ENCODE measurements around the gene HLA-A. TPM values are rescaled to one million over a fixed set of nuclear protein-coding genes. Genes with fewer than 3 reads are reported as not detected.

Gene HLA-A
- total RNA-seq, 1 experiment from 2014 or later = 251 TPM

DNA sequence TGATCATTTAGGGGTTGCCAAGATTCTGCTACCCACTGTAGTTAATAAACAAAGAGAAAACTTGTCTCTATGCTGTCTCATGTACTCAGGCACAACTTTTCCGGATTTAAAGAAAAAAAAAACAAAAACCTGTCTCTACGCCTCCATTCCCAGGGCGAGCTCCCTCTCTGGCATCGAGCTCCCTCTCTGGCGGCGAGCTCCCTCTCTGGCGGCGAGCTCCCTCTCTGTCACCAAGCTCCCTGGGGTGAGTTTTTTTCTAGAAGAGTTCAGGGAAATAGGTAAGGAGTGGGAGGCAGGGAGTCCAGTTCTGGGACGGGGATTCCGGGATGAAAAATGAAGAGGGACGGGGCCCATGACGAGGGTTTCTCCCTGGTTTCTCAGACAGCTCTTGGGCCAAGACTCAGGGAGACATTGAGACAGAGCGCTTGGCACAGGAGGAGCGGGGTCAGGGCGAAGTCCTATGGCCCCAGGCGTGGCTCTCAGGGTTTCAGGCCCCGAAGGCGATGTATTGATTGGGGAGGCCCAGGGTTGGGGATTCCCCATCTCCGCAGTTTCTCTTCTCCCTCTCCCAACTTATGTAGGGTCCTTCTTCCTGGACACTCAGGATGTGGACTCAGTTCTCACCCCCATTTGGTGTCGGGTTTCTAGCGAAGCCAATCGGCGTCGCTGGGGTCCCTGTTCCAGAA, 16.5 kb upstream of the HLA-A start:
- TF ChIP-seq EZH2phosphoT487 (IDR thresholded peaks at IDR 0.05; ENCODE audit: borderline replicate concordance) (no peak), SRF (IDR thresholded peaks at IDR 0.05; ENCODE audit: low read depth) (no peak), FOSL1 (IDR thresholded peaks at IDR 0.05; ENCODE audit: low read depth) (no peak), YY1 (IDR thresholded peaks at IDR 0.05; ENCODE audit: extremely low read depth, insufficient replicate concordance, low read depth, low read length) (no peak), REST (IDR thresholded peaks at IDR 0.05; ENCODE audit: low read depth) (no peak), POLR2AphosphoS5 (IDR thresholded peaks at IDR 0.05; ENCODE audit: low read depth, low read length) (no peak), EZH2 (IDR thresholded peaks at IDR 0.05) (no peak), TCF7L2 (IDR thresholded peaks at IDR 0.05; ENCODE audit: borderline replicate concordance, extremely low read depth, insufficient read depth, insufficient read length) (no peak)
- TF ChIP-seq, protein P1, sequence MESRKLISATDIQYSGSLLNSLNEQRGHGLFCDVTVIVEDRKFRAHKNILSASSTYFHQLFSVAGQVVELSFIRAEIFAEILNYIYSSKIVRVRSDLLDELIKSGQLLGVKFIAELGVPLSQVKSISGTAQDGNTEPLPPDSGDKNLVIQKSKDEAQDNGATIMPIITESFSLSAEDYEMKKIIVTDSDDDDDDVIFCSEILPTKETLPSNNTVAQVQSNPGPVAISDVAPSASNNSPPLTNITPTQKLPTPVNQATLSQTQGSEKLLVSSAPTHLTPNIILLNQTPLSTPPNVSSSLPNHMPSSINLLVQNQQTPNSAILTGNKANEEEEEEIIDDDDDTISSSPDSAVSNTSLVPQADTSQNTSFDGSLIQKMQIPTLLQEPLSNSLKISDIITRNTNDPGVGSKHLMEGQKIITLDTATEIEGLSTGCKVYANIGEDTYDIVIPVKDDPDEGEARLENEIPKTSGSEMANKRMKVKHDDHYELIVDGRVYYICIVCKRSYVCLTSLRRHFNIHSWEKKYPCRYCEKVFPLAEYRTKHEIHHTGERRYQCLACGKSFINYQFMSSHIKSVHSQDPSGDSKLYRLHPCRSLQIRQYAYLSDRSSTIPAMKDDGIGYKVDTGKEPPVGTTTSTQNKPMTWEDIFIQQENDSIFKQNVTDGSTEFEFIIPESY (IDR thresholded peaks at IDR 0.05; ENCODE audit: extremely low read depth, insufficient replicate concordance, low read length) = no peak

More for the DNA sequence above, 16.5 kb upstream of the HLA-A start:
- H3K27ac ChIP-seq (ENCODE audit: low read depth, low read length) = no peak overlapping the region
- no peaks in the 10 kb centered on the region for H3K27me3 ChIP-seq (ENCODE audit: insufficient read depth, low read length)
- no peaks in the 10 kb centered on the region for H3K36me3 ChIP-seq (ENCODE audit: control insufficient read depth in 1 of 2, insufficient read depth in 2 of 2, low read length in 2 of 2)
- ATAC-seq = no peak
- no peak for DNase-seq (ENCODE audit: low read depth, low spot score)
- H3K4me1 ChIP-seq (ENCODE audit: control insufficient read depth in 1 of 2, insufficient read depth in 2 of 2, low read length in 2 of 2) = peaks cover 6 to 19% of the 10 kb centered on the region in 2 experiments
- H3K4me3 ChIP-seq (replicated peaks in 1 of 2; ENCODE audit: low read depth in 1 of 2, low read length in 2 of 2) = no peak overlapping the region
- H4K20me1 ChIP-seq (ENCODE audit: insufficient read depth) = no peaks in the 10 kb centered on the region
- CTCF ChIA-PET = no interaction called here
- H3K9me3 ChIP-seq (ENCODE audit: control insufficient read depth in 1 of 2, insufficient read depth in 1 of 2, low read depth in 1 of 2, low read length in 2 of 2) = no peaks in the 10 kb centered on the region
- no peaks in the 10 kb centered on the region for H3K9me2 ChIP-seq (ENCODE audit: insufficient read depth)
- H3K4me2 ChIP-seq (ENCODE audit: low read length) = no peak overlapping the region
- no peaks in the 10 kb centered on the region for H3K79me2 ChIP-seq (ENCODE audit: insufficient read depth, low read length)
- BruUV-seq (replicated peaks) = no TSS peak
- H2AFZ ChIP-seq (ENCODE audit: low read depth, low read length, poor library complexity, severe bottlenecking) = no peak overlapping the region
- intact Hi-C loops (cut with micrococcal nuclease) = no loop called here
- H3K9ac ChIP-seq (ENCODE audit: low read length) = no peak overlapping the region
- POLR2A ChIA-PET = no interaction called here
- RAD21 ChIA-PET (ENCODE audit: low non-redundant PET in 1 of 2, low total read pairs in 2 of 2, uncharacterized antibody in 2 of 2, unreplicated experiment in 2 of 2) = no interaction called here

Data from HCT116 (cell line).